Pulmonary artery endothelial cell (primary cell): Measurements from ENCODE around the gene TARS2. TPM values are rescaled to one million over a fixed set of nuclear protein-coding genes. Genes with fewer than 3 reads are reported as not detected.

ENCODE experiments used
- DNase-seq: peaks from one replicate; pipeline ENCODE4 v3.0.0-alpha.2; 2011; ENCODE audit warnings: low read depth, low spot score
- total RNA-seq: library from RNA; depleted of rRNA; stranded (reverse); fragments of >200 nt; gene quantifications from 2 replicates; pipeline ENCODE4 v1.2.3, GENCODE V29; 2014

TARS2 gene
- total RNA-seq, 1 donor from 2014 or later: 14.4 TPM

DNA sequence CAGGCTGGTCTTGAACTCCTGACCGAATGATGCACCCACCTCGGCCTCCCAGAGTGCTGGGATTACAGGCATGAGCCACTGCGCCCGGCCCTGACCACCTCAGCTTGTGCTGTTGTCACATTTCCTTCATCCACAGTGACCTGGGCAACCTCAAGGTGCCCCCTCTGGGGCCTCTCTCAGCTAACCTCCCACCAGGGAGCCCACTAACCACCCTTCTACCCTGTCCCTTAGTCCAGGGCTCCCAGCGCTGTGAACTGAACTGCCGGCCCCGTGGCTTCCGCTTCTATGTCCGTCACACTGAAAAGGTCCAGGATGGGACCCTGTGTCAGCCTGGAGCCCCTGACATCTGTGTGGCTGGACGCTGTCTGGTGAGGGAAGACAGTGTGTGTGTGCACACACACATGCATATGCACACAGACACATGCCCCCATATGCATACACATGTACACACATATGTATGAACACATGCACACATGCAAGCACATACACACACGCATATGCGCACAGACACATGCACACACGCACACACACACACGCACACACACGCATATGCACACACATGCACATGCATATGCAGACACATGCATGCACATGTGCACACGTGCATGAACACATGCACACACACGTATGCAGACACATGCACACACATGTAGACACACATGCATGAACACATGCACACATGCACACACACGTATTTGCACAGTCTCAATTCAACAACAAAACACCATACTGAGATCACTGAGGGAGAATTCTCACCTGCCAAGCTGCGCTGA is 68.2 kb downstream of the TARS2 start:
- no peak for DNase-seq

DNA sequence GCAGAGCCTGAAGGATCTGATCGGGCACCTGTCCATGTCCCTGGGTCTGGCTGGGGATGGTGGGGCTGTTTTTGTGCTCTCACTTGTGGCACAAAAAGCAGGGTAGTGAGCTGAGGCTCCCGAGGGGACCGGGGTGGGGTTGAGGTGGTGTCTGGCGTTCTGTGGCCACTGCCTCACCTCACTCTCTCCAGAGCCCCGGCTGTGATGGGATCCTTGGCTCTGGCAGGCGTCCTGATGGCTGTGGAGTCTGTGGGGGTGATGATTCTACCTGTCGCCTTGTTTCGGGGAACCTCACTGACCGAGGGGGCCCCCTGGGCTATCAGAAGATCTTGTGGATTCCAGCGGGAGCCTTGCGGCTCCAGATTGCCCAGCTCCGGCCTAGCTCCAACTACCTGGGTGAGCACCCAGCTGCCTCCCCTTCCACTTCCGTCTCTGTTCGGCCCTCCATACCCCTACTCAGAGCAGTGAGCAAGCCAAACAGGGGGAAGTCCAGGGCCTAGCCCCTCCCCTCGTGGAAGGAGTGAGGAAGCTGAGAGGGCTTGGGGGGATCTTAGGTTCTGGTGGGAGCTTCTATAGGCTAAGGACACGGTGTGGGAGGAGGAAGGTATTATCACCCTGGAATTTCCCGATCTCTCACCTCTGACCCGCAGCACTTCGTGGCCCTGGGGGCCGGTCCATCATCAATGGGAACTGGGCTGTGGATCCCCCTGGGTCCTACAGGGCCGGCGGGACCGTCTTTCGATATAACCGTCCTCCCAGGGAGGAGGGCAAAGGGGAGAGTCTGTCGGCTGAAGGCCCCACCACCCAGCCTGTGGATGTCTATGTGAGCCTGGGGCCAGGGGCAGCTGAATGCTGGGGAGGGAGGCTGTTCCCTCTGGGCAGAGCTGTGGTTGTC is 69.0 kb downstream of the TARS2 start:
- DNase-seq: no peak

DNA sequence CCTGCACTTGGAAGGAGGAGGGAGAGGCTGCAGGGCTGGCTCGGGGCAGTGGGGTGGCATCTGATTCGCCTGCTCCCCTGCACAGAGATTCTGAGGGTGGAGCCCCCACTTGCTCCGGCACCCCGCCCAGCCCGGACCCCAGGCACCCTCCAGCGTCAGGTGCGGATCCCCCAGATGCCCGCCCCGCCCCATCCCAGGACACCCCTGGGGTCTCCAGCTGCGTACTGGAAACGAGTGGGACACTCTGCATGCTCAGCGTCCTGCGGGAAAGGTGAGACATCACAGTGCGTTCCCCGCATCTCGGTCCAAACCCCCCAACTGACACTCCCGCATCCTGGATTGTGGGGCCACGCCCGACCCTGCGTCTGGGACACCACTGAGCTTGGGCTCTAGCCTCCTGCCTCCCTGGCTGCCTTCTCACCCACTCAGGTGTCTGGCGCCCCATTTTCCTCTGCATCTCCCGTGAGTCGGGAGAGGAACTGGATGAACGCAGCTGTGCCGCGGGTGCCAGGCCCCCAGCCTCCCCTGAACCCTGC is 69.9 kb downstream of the TARS2 start:
- DNase-seq: no peak

Other genes with a start within 250 kb of the TARS2 start
- not detected in 2 replicates for gene CA14, start 229.6 kb upstream of the TARS2 start, total RNA-seq
- 162 and 165 TPM in 2 replicates for gene APH1A, start 218.4 kb upstream of the TARS2 start, total RNA-seq
- 32.8 and 94.0 TPM in 2 replicates for gene C1orf54, start 214.6 kb upstream of the TARS2 start, total RNA-seq
- 0.86 and 0.88 TPM in 2 replicates for gene CIART, start 204.9 kb upstream of the TARS2 start, total RNA-seq
- 49.0 and 60.9 TPM in 2 replicates for gene MRPS21, start 193.6 kb upstream of the TARS2 start, total RNA-seq
- 33.0 and 56.2 TPM in 2 replicates for gene PRPF3, start 165.9 kb upstream of the TARS2 start, total RNA-seq
- gene RPRD2, start 123.3 kb upstream of the TARS2 start, total RNA-seq: 6.5 and 7.8 TPM in 2 replicates
- 0.35 and 0.46 TPM in 2 replicates for gene ECM1, start 20.7 kb downstream of the TARS2 start, total RNA-seq
- gene FALEC, start 28.3 kb downstream of the TARS2 start, total RNA-seq: 0.20 TPM in 1 of 2 replicates, not detected in the other
- gene ADAMTSL4, start 62.0 kb downstream of the TARS2 start, total RNA-seq: 0.20 and 0.46 TPM in 2 replicates
- 227 and 323 TPM in 2 replicates for gene MCL1, start 92.2 kb downstream of the TARS2 start, total RNA-seq
- 109 and 114 TPM in 2 replicates for gene ENSA, start 142.2 kb downstream of the TARS2 start, total RNA-seq
- 16.6 and 25.1 TPM in 2 replicates for gene GOLPH3L, start 209.7 kb downstream of the TARS2 start, total RNA-seq
- 0.04 TPM in 1 of 2 replicates, not detected in the other for gene HORMAD1, start 233.5 kb downstream of the TARS2 start, total RNA-seq